ENCODE data around the gene ZBTB3.

DNA sequence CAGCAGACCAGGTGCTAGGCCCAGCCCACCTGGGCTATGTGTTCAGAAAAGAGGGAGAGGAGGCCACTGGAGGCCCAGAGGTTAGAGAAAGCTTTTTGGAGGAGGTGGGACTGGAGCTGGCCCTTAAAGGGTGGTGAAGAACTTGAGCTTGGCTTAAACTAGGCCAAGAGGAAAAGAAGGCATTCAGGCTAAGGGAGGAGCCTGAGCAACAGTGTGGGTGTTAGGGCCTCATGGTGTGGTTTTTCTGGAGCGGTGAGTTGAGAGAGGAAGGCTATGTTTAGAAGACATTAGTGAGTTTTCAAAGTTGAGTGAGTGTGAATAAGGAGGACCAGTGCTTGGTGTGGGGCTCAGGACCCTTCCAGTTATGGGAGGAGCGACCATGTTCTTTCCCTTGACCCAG is 23.4 kb upstream of the ZBTB3 start:
- TF ChIP-seq RBM39 (optimal IDR thresholded peaks at IDR 0.05; ENCODE audit: low read depth, low read length) = no peak
- no peak for TF ChIP-seq TOE1 (IDR thresholded peaks at IDR 0.05; ENCODE audit: borderline replicate concordance)
- TF ChIP-seq TOE1 (CRISPR knock-in tag; IDR thresholded peaks at IDR 0.05; ENCODE audit: borderline replicate concordance, low read depth) = no peak
- TF ChIP-seq NFYB (IDR thresholded peaks at IDR 0.05; ENCODE audit: extremely low read depth, insufficient read length) = no peak
- no peak for TF ChIP-seq CEBPB (tag; IDR thresholded peaks at IDR 0.05)
- no peak for TF ChIP-seq ZNF583 (CRISPR knock-in tag; IDR thresholded peaks at IDR 0.05)
- TF ChIP-seq MYNN (IDR thresholded peaks at IDR 0.05) = no peak
- TF ChIP-seq MYNN (CRISPR knock-in tag; IDR thresholded peaks at IDR 0.05) = no peak

Data from K562 (cell line).